ENCODE data around the gene LCN10.
"Not testable (repeated sequence)": the region's sequence is repeated elsewhere in the genome, so short reads cannot be mapped to it uniquely, and the experiment has no call there.

Gene LCN10

GRCh38 chr9:136718345-136719194 lies 24.2 kb downstream of the LCN10 start:
- no peak for DNase-seq

- DNase-seq: no peak
Measured at GRCh38 chr9:136717399-136717798, 25.3 kb downstream of the LCN10 start.

GRCh38 chr9:136714893-136715274 lies 27.9 kb downstream of the LCN10 start:
- no peak for DNase-seq

GRCh38 chr9:136714096-136714892 lies 28.4 kb downstream of the LCN10 start:
- no peak for DNase-seq

- DNase-seq: no peak
Measured at GRCh38 chr9:136713550-136713949, 29.2 kb downstream of the LCN10 start.

GRCh38 chr9:136712690-136713544 lies 29.8 kb downstream of the LCN10 start:
- DNase-seq: no peak

- no peak for DNase-seq
Measured at GRCh38 chr9:136711751-136712689, 30.7 kb downstream of the LCN10 start, which contains the start of gene DIPK1B. Gene DIPK1B, plus strand, starts transcription at chr9:136712572. Its CDS starts 94 bp downstream, at chr9:136712666.

- DNase-seq: not testable (repeated sequence)
Measured at GRCh38 chr9:136711219-136711648, 31.5 kb downstream of the LCN10 start.

- no peak for DNase-seq
Measured at GRCh38 chr9:136710543-136710942, 32.2 kb downstream of the LCN10 start.

- DNase-seq: no peak
Measured at GRCh38 chr9:136709454-136710109, 33.2 kb downstream of the LCN10 start.

- DNase-seq: no peak
Measured at GRCh38 chr9:136707849-136708517, 34.8 kb downstream of the LCN10 start.

- DNase-seq: no peak
Measured at GRCh38 chr9:136707011-136707410, 35.7 kb downstream of the LCN10 start.

- DNase-seq: no peak
Measured at GRCh38 chr9:136705564-136705963, 37.2 kb downstream of the LCN10 start.

- DNase-seq: not testable (repeated sequence)
Measured at GRCh38 chr9:136704741-136705140, 38.0 kb downstream of the LCN10 start.

- DNase-seq: no peak
Measured at GRCh38 chr9:136703276-136703860, 39.4 kb downstream of the LCN10 start.

- DNase-seq: no peak
Measured at GRCh38 chr9:136701668-136702053, 41.1 kb downstream of the LCN10 start.

GRCh38 chr9:136700959-136701667 lies 41.6 kb downstream of the LCN10 start:
- no peak for DNase-seq

GRCh38 chr9:136700304-136700703 lies 42.4 kb downstream of the LCN10 start:
- DNase-seq: no peak

GRCh38 chr9:136698635-136699246 lies 44.0 kb downstream of the LCN10 start:
- DNase-seq: no peak
